DMS53 (cell line): ENCODE results near the gene SERPINB5.
"Not testable (repeated sequence)": the region's sequence is repeated elsewhere in the genome, so short reads cannot be mapped to it uniquely, and the experiment has no call there.

Experiments used
- DNase-seq: peaks from one replicate; lab custom pipeline; 2025; lab: John Stamatoyannopoulos, UW

Gene SERPINB5, protein sequence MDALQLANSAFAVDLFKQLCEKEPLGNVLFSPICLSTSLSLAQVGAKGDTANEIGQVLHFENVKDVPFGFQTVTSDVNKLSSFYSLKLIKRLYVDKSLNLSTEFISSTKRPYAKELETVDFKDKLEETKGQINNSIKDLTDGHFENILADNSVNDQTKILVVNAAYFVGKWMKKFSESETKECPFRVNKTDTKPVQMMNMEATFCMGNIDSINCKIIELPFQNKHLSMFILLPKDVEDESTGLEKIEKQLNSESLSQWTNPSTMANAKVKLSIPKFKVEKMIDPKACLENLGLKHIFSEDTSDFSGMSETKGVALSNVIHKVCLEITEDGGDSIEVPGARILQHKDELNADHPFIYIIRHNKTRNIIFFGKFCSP

DNA sequence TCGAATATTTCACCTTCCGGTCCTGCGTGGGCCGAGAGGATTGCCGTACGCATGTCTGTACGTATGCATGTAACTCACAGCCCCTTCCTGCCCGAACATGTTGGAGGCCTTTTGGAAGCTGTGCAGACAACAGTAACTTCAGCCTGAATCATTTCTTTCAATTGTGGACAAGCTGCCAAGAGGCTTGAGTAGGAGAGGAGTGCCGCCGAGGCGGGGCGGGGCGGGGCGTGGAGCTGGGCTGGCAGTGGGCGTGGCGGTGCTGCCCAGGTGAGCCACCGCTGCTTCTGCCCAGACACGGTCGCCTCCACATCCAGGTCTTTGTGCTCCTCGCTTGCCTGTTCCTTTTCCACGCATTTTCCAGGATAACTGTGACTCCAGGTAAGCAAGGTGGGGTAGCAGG, at the start of gene SERPINB5:
Gene SERPINB5 (plus strand): TSS at position 291 of the 400 bp plus-strand sequence. CDS start 7,471 bp downstream, outside the sequence.
- peak; percentile 96 for DNase-seq

DNA sequence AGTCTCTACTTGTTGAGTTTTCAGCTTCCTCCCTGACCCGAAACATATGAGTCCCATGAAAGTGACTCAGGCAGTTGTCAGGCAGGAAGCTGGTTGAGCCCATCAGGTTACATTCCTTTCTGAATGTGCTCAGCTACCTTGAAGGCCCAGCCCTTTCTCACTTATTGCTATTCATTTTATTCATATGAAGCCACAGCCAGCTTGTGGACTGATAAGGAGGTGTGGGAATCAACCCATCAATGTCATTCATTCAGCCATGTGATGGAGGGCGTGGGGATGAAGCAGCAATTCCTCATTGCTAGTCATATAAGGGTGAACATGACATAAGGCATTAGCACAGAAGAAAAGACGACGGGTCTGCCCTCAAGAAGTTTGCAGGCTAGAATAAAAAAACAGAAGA, 49.2 kb upstream of the SERPINB5 start:
- peak; percentile 35 for DNase-seq

DNA sequence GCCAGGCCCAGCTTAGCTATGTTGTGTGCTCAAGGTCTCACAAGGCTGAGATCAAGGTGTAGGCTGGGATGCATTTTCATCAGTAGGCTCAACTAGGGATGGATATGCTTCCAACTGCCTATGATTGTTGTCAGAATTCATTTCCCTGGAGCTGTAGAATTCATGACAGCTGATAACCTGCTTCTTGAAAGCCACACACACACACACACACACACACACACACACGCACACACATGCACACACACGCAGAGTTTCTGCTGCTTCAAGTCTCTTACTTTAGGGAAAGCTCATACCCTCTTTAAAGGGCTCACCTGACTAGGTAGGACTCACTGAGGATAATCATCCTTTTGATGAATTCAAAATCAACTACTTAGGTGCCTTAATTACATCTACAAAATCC, 46.2 kb upstream of the SERPINB5 start:
- DNase-seq = no peak

DNA sequence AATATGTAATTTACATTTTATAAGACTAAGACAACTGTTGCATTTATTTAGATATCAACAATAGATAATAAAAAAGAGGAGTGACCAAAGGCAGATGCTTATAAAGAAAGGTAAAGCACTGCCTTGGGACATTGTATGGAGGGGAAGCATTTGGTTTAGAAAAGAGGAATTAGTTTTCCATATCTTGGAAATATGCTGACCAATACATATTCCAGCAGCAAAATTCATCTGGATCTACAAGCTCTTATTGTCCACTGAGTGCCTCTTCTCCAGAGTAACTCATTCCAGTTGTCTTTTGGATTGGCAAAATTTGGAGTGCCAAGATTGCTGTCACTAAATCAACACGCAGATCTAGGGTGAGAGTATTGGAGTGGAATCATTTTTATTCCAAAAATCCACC, 45.6 kb upstream of the SERPINB5 start:
- DNase-seq = no peak

DNA sequence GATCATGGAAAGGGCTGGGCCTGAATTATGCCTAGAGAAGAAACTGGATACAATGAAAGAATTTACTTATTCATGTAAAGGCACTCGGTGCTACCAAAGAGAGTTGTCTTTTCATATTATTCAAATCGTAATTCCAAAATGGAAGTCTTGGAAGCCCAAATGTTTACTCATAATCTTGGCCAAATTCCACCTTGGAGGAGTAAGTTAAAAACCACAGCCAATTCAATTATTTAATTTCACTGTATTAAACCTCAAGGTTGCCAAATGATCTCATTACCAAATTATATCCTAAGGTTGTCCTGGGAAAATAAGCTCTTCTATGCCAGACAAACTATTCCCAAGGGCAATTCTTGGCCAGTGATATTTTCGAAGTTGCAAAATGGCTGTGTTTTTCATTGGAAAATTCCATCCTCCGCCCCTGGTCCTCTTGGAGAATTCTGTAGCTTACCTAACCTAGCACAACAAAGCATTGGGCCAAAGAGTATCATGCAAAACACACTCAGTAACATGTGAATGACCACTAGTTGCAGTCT, 43.4 kb upstream of the SERPINB5 start:
- DNase-seq = no peak

DNA sequence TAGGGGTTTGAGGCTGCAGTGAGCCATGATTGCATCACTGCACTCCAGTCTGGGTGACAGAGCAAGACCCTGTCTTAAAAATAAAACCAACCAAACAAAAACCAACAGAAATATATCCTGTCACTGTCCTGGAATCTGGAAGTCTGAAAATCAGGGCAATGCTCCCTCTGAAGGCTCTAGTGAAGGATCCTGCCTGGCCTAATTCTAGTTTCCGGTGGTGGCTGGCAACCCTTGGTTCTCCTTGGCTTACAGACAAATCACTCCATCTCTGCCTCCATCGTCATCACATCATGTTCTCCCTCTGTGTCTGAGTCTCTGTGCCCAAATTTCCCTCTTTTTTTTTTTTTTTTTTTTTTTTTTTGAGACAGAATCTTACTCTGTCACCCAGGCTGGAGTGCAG, 38.6 kb upstream of the SERPINB5 start:
- DNase-seq = no peak

DNA sequence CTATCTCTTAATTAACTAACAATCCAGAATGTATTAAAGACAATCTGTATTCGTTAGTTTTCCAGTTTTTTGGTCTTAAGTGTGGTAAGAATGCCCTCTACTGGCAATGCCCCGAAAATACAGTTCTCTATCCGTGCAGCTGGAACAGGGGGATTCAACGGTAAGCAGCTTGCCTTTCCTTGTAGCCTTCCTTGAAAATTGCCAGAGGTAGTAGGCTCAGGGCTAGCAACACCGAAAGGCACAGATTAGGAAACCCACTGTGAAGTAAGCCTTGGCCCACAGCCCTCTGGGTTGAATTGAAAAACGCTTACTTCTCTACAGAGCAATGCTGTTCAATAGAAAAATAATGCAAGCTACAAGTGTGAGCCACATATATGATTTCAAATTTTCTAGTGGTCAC, 37.4 kb upstream of the SERPINB5 start:
- DNase-seq = peak; percentile 84

DNA sequence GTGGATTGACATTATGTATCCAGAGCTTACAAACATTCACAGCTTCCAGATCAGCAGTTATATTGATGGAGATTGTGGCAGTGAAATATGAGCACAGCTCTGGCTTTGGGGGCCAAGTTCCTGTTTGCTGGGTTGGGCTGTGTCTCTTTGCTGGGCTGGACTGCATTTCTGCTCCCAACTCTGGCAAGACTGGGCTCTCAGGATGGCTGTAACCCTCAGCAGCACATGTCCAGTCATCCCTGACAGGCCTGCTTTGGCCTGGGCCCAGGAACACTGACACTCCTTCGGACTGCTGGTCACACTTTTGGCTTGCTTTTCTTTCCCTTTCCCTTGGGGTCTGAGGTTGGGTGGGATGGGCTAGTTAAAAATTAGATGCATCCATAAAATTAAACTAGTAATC, 36.5 kb upstream of the SERPINB5 start:
- no peak for DNase-seq

DNA sequence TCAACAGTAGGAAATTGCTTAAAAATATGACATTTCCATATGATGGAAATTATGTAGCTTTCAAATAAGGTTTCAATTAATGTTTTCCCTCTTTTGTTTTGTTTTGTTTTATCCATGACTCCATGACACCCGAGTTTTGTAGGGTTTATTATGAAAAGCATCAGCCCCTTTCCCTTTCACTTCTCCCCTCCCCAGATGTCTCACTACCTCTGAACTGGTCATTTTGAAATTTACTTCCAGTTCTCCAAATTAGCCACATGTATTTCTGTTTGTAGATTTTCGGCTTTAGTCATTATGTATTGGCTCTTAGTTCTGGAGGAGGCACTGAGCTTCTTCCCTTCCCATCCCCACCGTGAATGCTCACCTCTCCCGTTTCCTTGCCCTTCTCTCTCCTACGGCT, 35.9 kb upstream of the SERPINB5 start:
- no peak for DNase-seq

DNA sequence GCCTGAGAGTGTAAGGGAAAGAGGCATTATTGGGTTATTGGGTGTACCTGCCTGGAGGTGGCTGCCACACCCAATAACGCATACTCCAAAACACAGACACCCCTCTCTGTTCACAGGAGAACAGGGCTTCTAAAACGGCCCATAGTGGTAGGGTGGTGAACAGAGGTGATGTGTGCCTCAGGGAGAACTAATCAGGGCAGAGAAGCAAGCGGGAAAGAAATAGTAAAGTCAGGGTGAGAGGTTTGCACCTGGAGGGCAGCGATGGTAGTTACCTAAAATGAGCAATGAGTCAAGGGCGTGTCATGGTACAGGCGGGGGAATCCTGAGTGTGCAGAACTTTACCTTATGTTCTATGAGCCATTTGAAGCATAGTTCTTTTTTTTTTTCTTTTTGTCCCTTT, 32.9 kb upstream of the SERPINB5 start:
- DNase-seq = no peak

DNA sequence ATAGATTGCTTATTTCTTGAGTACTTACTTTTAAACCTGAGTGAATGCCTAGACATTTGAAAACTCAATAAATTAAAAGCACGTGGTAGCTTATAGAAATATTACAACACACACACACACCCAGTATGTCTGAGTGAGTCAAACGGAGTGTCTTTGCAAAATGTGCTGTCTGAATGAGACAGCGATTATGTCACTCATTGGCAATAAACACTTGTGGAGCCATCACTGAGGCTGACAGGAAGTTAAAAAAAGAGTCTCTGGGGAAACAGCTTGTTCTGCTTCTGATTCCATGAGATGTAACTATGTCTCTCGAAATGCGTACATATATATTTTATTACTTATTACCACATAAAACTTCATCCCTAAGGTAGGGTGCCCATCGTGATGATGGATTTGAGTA, 32.2 kb upstream of the SERPINB5 start:
- peak; percentile 61 for DNase-seq

DNA sequence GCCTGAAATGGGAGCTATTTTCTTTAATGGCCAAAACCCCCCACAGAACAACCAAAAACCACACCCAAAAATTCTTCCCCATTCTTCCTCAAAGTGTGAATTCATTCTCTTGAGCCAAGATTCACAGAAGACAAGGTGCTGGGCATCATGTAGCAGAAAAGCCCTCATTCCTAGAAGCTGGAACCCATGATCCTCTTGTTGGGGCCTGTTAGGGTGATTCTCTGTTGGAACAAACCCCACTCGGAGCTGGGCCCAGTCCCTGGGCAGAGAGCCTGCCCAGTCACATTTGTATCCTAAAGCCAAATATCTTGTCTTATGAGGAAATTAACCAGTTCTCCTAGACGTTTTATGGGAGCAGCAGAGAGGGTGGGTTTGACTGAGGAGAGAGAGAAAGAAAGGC, 31.7 kb upstream of the SERPINB5 start:
- DNase-seq = no peak

DNA sequence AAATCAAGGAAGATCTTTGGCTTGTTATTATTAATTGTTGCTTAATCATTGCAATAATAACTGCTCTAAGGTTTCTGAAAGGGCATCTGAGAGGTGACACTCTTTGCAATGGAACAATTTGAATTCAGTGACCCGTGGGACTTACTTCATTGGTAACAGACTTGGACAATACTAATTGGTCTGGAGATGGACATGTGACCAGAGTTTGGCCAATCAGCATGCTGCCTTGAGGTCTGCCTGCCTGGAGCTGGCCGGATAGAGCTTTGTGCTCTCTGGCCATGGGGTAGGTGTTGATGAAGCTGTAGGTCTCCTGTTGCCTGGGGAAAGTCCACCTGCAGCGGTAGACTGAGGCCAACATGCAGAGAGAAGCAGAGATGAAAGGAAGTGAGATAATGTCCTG, 30.5 kb upstream of the SERPINB5 start:
- peak; percentile 22 for DNase-seq

DNA sequence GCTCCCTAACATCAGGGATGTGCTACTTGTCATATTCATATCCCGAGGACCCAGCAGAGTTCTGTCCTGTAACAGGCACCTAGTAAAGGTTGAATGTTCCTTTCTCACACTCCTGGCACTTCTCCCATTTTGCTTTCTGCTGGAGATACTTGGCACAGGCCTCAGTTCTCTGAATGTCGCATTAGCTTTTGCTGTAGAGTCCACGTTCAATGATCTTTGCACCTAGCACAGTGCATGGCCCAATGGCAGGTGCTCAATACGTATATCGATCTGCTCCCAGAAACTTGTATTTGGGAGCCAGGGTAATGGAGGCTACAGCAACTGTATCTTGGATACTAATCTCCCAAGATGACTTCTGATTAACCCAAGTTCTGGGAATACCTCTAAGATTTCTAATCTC, 29.7 kb upstream of the SERPINB5 start:
- no peak for DNase-seq

DNA sequence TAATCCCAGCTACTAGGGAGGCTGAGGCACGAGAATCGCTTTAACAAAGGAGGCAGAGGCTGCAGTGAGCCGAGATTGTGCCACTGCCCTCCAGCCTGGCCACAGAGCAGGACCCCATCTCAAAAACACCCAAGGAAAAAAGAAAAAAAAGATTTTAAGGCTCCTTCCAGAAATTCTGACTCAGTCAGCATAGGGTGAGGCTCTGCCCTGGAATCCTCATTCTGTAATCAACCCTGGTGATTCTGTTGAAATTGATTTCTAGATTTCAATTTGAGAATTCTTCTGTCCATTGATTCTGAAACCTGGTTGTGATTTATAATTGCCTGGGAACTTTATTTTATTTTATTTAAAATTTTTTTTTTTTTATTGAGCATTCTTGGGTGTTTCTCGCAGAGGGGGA, 27.3 kb upstream of the SERPINB5 start:
- DNase-seq = no peak

DNA sequence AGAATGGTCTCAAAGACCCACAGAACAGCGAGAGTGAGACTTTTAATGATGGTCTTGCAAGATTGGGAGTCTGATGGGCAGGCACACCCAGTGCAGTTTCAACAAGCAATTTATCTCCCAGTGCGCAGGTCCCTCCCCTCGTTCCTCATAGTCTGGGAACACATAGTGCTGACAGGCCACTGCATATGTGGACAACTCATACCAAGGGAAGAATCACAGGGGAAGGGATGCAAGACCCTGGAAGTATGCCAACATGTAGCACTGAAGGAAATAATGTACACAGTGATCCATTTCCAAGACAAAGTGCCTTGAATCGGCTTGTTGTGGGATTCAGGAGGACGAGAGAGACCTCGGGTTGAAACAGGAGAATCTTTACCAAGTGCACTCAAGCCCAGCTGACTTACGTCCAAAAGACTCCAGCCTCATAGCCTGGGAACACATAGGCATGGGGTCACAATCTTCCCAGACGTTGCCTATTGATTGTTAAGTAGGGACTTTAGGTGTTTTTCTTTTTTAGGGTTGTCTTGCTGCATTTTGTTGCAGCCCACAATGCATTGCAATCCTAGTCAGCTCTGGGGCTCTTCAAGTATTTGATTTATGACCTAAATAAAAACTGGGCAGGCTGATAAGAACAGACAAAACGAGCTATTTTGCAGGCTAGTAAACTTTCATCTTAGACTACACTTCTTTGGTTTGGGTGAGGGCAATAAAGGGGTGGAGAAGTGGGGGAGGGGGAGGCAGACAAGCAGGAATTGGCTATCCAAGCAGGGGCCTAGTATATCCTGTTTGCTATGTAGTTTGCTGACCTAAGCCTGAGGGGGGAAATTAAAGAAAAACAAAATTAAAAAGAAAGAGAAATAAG, 24.7 kb upstream of the SERPINB5 start:
- no peak for DNase-seq

DNA sequence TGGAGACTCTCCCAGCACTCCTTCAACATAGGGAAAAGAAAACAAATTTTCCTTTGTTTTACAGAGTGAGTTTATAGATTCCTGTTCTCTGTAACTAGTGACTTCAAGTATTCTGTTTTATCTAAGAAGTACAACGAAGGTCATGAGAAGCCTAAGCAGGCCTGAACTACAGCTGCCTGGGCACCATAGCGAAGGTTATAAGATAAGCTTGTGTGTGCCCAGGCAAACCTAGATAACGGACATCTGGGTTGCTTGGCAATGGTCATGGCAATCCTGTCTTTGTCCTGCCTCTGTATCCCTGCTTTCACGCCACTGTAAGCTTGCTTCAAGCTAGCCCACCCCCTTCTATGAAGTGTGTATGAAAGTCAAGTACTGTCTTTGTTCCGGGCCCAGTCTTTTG, 24.0 kb upstream of the SERPINB5 start:
- DNase-seq = not testable (repeated sequence)

DNA sequence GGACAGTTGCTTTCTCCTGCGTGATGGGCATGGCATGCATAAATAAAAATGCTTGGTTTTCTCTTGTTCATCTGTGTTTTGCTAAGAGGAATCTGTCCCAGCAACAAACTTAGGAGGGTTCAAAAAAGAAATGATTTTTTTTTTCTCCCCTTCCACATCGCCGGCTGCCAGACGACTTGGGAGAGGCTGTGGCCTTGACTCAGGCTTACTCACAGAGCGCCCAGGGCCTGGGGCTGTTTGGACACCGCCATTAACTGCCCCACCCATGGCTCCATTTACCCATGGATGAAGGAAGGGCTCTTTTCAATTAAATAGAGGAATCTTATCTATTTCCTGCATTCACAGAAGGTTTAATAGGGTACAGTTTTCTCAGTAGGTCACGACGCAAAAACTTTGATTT, 22.3 kb upstream of the SERPINB5 start:
- DNase-seq = no peak

DNA sequence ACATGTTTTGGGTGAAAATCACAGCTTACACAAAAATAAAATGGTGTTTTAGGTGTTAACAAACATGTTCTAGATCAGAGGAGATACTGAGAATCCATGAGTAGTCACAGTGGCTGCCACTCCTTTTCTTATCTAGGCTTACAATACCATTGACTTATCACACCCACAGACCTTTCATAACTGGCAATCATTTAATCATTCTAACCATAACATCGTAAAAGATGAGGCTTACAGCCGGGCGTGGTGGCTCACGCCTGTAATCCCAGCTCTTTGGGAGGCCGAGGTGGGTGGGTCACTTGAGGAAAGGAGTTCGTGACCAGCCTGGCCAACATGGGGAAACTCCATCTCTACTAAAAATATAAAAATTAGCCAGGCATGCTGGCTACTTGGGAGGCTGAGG, 18.8 kb upstream of the SERPINB5 start:
- no peak for DNase-seq

DNA sequence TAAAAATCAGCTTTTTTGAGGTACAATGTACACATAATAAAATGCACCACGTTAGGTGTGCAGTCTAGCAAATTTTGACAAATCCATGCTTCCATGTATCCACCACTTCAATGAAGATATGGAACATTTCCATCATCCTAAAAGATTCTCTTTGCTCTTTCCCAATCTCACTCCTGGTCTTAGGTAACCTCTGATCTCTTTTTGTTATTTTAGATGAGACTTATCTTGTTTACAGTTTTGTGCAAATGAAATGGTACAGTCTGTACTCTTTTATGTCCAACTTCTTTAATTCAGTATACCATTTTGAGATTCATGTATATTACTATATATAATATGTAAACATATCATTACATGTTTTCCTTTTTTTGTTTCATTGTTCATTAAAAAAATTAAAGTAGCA, 16.3 kb upstream of the SERPINB5 start:
- no peak for DNase-seq

DNA sequence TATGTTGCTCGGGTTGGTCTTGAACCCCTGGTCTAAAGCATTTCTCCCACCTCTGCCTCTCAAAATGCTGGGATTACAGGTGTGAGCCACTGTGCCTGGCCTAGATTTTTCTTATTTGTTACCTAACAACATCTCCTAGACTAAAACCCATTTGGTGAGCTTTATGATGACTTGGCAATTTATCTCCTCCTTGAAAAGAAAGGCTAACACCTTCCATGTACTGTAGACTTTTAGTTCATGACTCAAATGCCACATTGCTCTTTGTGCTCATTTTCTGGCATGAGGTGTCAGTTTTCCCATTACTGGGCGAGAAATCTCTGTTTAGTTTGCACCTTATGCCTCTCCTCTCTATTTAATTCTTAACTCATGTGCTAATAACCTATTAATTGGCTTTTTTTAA, 12.3 kb upstream of the SERPINB5 start:
- DNase-seq = no peak

DNA sequence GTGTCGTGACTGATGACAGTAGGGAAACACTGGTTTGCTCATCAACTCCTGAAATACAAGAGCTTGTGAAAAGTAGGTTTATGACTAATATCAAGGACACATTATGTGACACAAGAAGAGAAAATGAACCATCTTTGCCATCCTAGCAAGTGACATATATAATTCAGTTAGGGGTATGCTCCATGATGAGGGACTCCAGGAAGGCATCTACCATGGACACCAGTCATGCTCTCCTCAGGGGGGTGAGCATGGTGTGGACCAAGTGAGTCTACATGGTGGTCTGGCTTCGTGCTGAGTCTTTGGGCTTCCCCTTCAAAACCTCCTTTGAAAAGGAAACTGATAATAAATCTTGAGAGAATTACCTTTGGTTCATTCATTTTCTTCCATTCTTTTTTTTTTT, 11.7 kb upstream of the SERPINB5 start:
- DNase-seq = no peak

DNA sequence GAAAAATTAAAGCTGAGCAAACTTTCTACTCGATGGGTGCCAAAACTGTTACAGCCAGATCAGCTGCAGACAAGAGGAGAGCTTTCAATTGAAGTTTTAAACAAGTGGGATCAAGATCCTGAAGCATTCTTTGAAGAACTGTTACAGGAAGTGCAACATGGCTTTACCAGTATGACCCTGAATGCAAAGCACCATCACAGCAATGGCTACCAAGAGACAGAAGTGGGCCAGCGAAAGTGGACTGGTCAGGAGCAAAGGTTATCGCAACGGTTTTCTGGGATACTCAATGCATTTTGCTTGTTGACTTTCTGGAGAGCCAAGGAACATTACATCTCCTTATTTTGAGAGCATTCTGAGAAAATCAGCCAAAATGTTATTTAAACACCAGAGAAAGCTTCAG, 9.1 kb upstream of the SERPINB5 start:
- peak; percentile 50 for DNase-seq
